Cardiac muscle cell (in vitro differentiated cells and primary cell): ENCODE data around the gene ATMIN. TPM values are rescaled to one million over a fixed set of nuclear protein-coding genes. Genes with fewer than 3 reads are reported as not detected.
A peak's percentile ranks its signal among the peaks of the same experiment; 100 is the strongest.

Experiments
- DNase-seq, 2 donors: peaks; one replicate each; pipeline versions ENCODE4 v3.0.0 to v3.0.0-alpha.2; 2010 to 2017; ENCODE audit warnings: low read depth in 1 of 2, low spot score in 1 of 2
- H3K27ac ChIP-seq: fragments of 200-600 bp; sonication (generic); 2 replicates; pipeline ENCODE4 v1.5.1; 2016
- H3K27me3 ChIP-seq: fragments of 200-600 bp; sonication (generic); 2 replicates; pipeline ENCODE4 v1.6.0; 2016; ENCODE audit warnings: control low read depth
- H3K36me3 ChIP-seq: fragments of 200-600 bp; sonication (generic); 2 replicates; pipeline ENCODE4 v1.5.1; 2016; ENCODE audit warnings: control low read depth
- H3K4me1 ChIP-seq: fragments of 200-600 bp; sonication (generic); 2 replicates; pipeline ENCODE4 v1.8.1; 2017; ENCODE audit warnings: low read depth, mild to moderate bottlenecking, mixed run types
- H3K4me3 ChIP-seq: fragments of 200-600 bp; sonication (generic); 2 replicates; pipeline ENCODE4 v1.5.1; 2016; ENCODE audit warnings: mild to moderate bottlenecking
- H3K9me3 ChIP-seq: fragments of 200-600 bp; sonication (generic); 2 replicates; pipeline ENCODE4 v1.5.1; 2017; ENCODE audit warnings: low read depth, mild to moderate bottlenecking, control low read depth
- polyA plus RNA-seq: library from polyadenylated mRNA; unstranded; fragments of >200 nt; fragmentation: Nextera tagmentation; extraction: Ambion mirVana; gene quantifications from 2 replicates; pipeline ENCODE4 v1.2.1, GENCODE V29; 2016
- total RNA-seq: library from RNA; depleted of rRNA; stranded (reverse); fragments of >200 nt; gene quantifications from 2 replicates; pipeline ENCODE4 v1.2.3, GENCODE V29; 2016
- TF ChIP-seq, protein P1 (sequence below): IDR thresholded peaks from 2 replicates; pipeline ENCODE4 v1.5.1; 2012; ENCODE audit warnings: low read depth, mild to moderate bottlenecking, low read length

Gene ATMIN
- total and polyA plus RNA-seq, 2 experiments from 2014 or later, result 25.9 to 36.5 TPM

DNA sequence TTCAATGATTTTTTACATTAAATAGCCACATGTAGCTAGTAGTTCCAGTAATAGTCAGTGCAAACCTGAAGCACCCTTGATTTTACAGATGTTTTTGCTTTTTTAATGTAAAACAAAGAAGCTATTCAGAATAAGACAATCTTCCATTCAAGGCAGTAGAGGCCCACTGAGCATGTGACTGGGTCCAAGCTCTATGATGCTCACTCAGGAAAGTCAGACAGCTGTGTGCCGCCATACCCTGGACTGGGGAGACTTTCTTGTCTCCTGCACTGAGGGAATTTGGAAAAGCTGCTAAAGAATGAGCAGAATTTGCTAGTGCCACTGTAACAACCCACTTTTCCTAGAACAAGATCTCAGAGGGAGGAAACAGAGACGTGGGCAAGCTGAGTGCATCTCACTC is 17.1 kb upstream of the ATMIN start:
- H3K36me3 ChIP-seq, result peaks cover 50% of the 10 kb centered on the region
- TF ChIP-seq, protein P1, sequence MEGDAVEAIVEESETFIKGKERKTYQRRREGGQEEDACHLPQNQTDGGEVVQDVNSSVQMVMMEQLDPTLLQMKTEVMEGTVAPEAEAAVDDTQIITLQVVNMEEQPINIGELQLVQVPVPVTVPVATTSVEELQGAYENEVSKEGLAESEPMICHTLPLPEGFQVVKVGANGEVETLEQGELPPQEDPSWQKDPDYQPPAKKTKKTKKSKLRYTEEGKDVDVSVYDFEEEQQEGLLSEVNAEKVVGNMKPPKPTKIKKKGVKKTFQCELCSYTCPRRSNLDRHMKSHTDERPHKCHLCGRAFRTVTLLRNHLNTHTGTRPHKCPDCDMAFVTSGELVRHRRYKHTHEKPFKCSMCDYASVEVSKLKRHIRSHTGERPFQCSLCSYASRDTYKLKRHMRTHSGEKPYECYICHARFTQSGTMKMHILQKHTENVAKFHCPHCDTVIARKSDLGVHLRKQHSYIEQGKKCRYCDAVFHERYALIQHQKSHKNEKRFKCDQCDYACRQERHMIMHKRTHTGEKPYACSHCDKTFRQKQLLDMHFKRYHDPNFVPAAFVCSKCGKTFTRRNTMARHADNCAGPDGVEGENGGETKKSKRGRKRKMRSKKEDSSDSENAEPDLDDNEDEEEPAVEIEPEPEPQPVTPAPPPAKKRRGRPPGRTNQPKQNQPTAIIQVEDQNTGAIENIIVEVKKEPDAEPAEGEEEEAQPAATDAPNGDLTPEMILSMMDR, result no peak

DNA sequence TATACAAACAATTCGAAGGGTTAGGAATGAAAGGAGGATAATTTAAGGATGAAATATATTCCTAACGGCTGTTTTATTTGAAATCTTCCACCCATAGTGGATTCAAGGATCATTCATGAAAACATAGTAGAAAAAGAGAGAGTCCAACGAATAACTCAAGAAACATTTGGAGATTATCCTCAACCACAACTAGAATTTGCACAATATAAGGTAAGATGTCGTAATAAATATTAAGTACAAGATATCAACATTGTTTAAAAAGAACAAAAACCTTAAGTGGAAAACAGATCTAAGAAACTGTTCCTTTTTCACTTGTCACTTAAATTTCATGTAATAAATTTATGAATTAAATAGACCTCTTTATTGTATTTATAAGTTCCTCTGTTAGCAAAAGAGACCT is 9.2 kb upstream of the ATMIN start:
- H3K4me3 ChIP-seq, result no peak overlapping the region
- no peak overlapping the region for H3K27ac ChIP-seq
- H3K36me3 ChIP-seq, result peaks cover 22% of the 10 kb centered on the region
- H3K4me1 ChIP-seq, result no peaks in the 10 kb centered on the region
- TF ChIP-seq, protein P1, result no peak
- no peaks in the 10 kb centered on the region for H3K9me3 ChIP-seq
- peak in 1 of 2 donors; percentile 8 for DNase-seq
- H3K27me3 ChIP-seq, result no peaks in the 10 kb centered on the region

More for the DNA sequence above, 17.1 kb upstream of the ATMIN start:
- no peaks in the 10 kb centered on the region for H3K4me1 ChIP-seq
- H3K9me3 ChIP-seq, result no peaks in the 10 kb centered on the region
- H3K4me3 ChIP-seq, result no peak overlapping the region
- H3K27ac ChIP-seq, result no peak overlapping the region
- no peak for DNase-seq
- H3K27me3 ChIP-seq, result no peaks in the 10 kb centered on the region

DNA sequence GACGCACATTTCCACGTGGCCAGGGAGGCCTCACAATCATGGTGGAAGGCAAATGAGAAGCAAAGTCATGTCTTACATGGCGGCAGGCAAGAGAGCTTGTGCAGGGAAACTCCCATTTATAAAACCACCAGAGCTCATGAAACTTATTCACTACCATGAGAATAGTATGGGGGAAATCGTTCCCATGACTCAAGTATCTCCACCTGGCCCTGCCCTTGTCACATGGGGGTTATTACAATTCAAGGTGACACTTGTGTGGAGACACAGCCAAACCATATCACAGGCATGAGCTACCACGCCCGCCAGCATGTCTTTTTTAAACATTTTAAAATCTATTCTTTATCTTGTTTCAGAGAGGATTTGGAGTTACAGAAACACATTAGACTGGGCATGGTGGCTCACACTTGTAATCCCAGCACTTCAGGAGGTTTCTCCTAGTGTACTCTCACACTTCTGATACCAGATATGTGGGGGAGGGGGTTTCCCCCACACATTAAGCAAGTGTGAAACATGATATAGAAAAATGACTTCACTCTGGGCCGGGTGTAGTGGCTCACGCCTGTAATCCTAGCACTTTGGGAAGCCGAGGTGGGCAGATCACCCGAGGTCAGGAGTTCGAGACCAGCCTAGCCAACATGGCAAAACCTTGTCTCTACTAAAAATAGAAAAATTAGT is 5.6 kb upstream of the ATMIN start:
- Histone ChIP-seq H3K9me3 (no peaks in the 10 kb centered on the region), H3K36me3 (peaks cover 7% of the 10 kb centered on the region), H3K4me3 (no peak overlapping the region), H3K27ac (no peak overlapping the region), H3K4me1 (no peaks in the 10 kb centered on the region), H3K27me3 (no peaks in the 10 kb centered on the region)
- no peak for DNase-seq
- TF ChIP-seq, protein P1, result no peak

DNA sequence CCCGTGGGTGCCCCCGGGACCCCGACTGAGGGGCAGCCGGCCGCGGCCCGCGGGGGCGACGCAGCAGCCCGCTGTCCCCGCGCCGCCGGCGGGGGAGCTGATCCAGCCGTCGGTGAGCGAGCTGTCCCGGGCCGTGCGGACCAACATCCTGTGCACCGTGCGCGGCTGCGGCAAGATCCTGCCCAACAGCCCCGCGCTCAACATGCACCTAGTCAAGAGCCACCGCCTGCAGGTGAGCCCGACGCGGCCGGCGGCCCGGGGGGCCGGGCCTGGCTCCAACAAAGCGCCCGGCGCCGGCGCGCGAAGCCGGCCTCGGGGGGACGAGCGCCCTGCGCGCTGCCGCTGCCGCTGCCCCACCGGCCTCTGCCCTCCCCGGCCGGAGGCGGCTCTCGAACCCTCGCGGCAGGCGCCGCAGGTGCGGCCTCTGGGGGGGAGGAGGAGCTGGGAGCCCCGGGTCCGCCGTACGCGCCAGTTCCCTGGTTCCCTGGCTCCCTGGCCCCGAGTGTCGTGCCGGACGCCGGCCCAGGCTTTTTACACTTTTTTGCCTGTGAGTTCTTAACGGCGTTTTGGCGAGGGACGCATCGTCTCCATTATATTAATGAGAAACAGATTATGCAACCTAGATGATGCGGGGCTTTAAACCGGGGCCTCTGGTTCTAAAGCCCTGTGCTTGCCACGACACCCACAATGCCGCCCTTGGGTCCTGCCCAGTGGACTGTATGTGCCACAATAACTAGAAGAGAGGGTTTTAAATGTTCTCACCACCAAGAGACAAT is 521 bp downstream of the ATMIN start:
- DNase-seq, result peak; percentile 24 to 55
- Histone ChIP-seq H3K4me1 (peaks cover 25% of the 10 kb centered on the region), H3K9me3 (no peaks in the 10 kb centered on the region), H3K27me3 (no peaks in the 10 kb centered on the region), H3K36me3 (no peaks in the 10 kb centered on the region), H3K4me3 (peak overlapping the region; percentile 92), H3K27ac (peak overlapping the region; percentile 88)
- TF ChIP-seq, protein P1, result no peak

DNA sequence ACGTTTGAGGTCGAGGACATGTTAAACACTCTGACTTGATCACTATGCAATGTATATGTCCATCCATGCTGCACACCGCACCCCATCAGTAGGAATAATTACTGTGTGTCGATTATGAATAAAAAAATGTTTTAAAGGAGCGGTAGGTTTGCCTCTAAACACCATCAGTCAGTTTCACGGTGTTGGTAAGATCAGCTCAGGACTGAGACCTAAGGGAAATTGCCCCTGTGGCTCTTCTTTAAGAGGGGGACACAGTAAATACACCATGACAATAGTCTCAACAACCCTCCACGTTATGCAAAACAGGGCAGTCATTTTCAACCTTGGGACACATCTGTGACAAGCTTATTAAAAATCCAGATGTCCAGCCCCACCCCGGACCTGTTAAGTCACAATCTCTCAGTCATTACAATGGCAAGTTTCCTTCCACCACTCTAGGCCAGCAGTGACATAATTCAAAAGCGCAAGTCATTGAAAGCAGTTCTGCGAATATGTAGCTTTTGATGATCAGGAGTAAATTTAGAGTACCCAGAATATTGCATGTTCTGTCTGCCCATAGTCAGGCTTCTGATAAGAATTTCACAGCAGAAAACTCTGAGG is 1.2 kb downstream of the ATMIN start:
- peaks cover 3% of the 10 kb centered on the region for H3K36me3 ChIP-seq
- H3K27ac ChIP-seq, result no peak overlapping the region
- H3K27me3 ChIP-seq, result no peaks in the 10 kb centered on the region
- peaks cover 25% of the 10 kb centered on the region for H3K4me1 ChIP-seq
- no peak for DNase-seq
- TF ChIP-seq, protein P1, result no peak
- peak overlapping the region; percentile 92 for H3K4me3 ChIP-seq
- no peaks in the 10 kb centered on the region for H3K9me3 ChIP-seq
